ENCODE data around the gene CNIH1. TPM values are rescaled to one million over a fixed set of nuclear protein-coding genes. Genes with fewer than 3 reads are reported as not detected.

Gene CNIH1
- total RNA-seq, 1 experiment from 2014 or later: 149 TPM

DNA sequence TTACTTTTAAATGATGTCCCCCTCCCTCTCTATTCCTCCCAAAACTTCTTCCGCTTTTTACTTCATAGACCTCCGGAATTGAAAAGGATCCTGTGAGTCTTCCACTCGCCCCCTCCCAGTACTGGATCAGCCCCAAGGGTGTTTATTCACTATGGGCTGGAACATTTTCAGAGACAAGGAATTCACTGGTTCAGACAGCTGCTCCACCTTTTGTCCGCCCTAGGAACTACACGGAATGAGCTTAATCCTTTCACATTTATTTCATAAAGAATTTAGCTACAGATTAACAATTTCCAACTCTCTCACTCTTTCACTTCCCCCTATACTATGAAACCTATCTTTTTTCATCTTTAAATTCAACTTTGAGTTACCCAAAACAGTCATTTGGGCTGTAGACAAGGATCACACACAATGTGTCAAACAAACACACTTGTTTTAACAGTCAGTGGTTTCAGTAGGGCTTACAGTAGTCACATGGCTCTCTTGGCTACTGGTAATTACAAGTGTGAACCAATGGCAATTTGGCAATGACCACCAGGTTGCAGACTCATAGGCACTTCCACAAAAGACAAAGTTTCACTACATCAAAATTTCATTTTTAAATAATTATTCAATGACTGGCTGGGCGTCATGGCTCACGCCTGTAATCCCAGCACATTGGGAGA lies 20.6 kb downstream of the CNIH1 start:
- Histone ChIP-seq H4K20me1 (ENCODE audit: insufficient read depth) (no peaks in the 10 kb centered on the region), H3K9me3 (ENCODE audit: control insufficient read depth in 1 of 2, insufficient read depth in 1 of 2, low read depth in 1 of 2, low read length in 2 of 2) (no peaks in the 10 kb centered on the region), H3K27me3 (ENCODE audit: insufficient read depth, low read length) (no peaks in the 10 kb centered on the region), H3K79me2 (ENCODE audit: insufficient read depth, low read length) (no peaks in the 10 kb centered on the region; the same call in 1 of the 2 replicates), H3K9me2 (ENCODE audit: insufficient read depth) (no peaks in the 10 kb centered on the region), H3K4me2 (ENCODE audit: low read length) (no peak overlapping the region), H3K4me1 (ENCODE audit: control insufficient read depth in 1 of 2, insufficient read depth in 2 of 2, low read length in 2 of 2) (peaks cover 0 to 5% of the 10 kb centered on the region in 2 experiments; a peak in 1 of 4 replicates), H2AFZ (ENCODE audit: low read depth, low read length, poor library complexity, severe bottlenecking) (no peak overlapping the region), H3K9ac (ENCODE audit: low read length) (no peak overlapping the region), H3K27ac (ENCODE audit: low read depth, low read length) (no peak overlapping the region), H3K36me3 (ENCODE audit: control insufficient read depth in 1 of 2, insufficient read depth in 2 of 2, low read length in 2 of 2) (peaks cover 6 to 7% of the 10 kb centered on the region in 2 experiments), H3K4me3 (replicated peaks in 1 of 2; ENCODE audit: low read depth in 1 of 2, low read length in 2 of 2) (no peak overlapping the region)
- POLR2A ChIA-PET: no interaction called here
- no peak for TF ChIP-seq SIN3A (IDR thresholded peaks at IDR 0.05; ENCODE audit: low read depth)
- TF ChIP-seq EZH2 (IDR thresholded peaks at IDR 0.05): no peak
- no peak for TF ChIP-seq SRF (IDR thresholded peaks at IDR 0.05; ENCODE audit: low read depth)
- TF ChIP-seq, protein P1, sequence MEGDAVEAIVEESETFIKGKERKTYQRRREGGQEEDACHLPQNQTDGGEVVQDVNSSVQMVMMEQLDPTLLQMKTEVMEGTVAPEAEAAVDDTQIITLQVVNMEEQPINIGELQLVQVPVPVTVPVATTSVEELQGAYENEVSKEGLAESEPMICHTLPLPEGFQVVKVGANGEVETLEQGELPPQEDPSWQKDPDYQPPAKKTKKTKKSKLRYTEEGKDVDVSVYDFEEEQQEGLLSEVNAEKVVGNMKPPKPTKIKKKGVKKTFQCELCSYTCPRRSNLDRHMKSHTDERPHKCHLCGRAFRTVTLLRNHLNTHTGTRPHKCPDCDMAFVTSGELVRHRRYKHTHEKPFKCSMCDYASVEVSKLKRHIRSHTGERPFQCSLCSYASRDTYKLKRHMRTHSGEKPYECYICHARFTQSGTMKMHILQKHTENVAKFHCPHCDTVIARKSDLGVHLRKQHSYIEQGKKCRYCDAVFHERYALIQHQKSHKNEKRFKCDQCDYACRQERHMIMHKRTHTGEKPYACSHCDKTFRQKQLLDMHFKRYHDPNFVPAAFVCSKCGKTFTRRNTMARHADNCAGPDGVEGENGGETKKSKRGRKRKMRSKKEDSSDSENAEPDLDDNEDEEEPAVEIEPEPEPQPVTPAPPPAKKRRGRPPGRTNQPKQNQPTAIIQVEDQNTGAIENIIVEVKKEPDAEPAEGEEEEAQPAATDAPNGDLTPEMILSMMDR (IDR thresholded peaks at IDR 0.05 in 2 of 3, conservative IDR thresholded peaks at IDR 0.05 in 1 of 3; ENCODE audit: borderline replicate concordance in 1 of 3, insufficient read depth in 1 of 3, low read depth in 2 of 3, low read length in 2 of 3): peak; percentile 38 to 69 (median 54); a peak in 5 of 6 replicates
- TF ChIP-seq SP1 (IDR thresholded peaks at IDR 0.05; ENCODE audit: low read depth): no peak
- 0 out of 2 replicates have a peak, but pooled peaks have one; percentile 5 for TF ChIP-seq FOSL1 (IDR thresholded peaks at IDR 0.05; ENCODE audit: low read depth)
- 0 out of 2 replicates have a peak, but pooled peaks have one; percentile 10 for TF ChIP-seq POLR2AphosphoS5 (IDR thresholded peaks at IDR 0.05; ENCODE audit: low read depth, low read length)
- TF ChIP-seq ZFX (IDR thresholded peaks at IDR 0.05): no peak
- TF ChIP-seq RAD21 (IDR thresholded peaks at IDR 0.05; ENCODE audit: low read depth): peak; percentile 49
- no peak for TF ChIP-seq ELF1 (IDR thresholded peaks at IDR 0.05; ENCODE audit: borderline replicate concordance, low read depth)
- TF ChIP-seq CEBPB (IDR thresholded peaks at IDR 0.05; ENCODE audit: low read depth): no peak
- CTCF ChIA-PET: interaction anchor here (0.6 to 1.3 kb wide), 11 partner anchors 8 to 353 kb away, joined by 3 to 14 read pairs (median 3); partner anchors contain the start of gene CDKN3
- peak; percentile 29 for DNase-seq (ENCODE audit: low read depth, low spot score)
- peak; percentile 89 for ATAC-seq
- no TSS peak for BruUV-seq (replicated peaks)
- intact Hi-C loops (cut with micrococcal nuclease): loop anchor here (1.0 kb wide), 1 partner anchor 54 kb away; no protein-coding TSS in a partner anchor
- RAD21 ChIA-PET (ENCODE audit: low non-redundant PET in 1 of 2, low total read pairs in 2 of 2, uncharacterized antibody in 2 of 2, unreplicated experiment in 2 of 2): interaction anchor here (0.7 to 1.0 kb wide), 4 partner anchors 19 to 54 kb away, joined by 3 to 6 read pairs (median 4); partner anchors contain the start of gene CDKN3 (in 1 of the 2)
